ENCODE data around the gene EVX2. TPM values are rescaled to one million over a fixed set of nuclear protein-coding genes. Genes with fewer than 3 reads are reported as not detected.

Gene EVX2
- total and polyA plus RNA-seq, 9 of the 15 experiments (the other 6 are each of a cell fraction or from before 2014, with no cell fraction given) = not detected

GRCh38 chr2:176071330-176072291 lies 12.2 kb downstream of the EVX2 start:
- no peak overlapping the region for H3K4me2 ChIP-seq (ENCODE audit: insufficient read depth, low read length)
- 0 out of 2 replicates have a peak overlapping the region, but pooled peaks have one; percentile 4 for H2AFZ ChIP-seq (ENCODE audit: low read depth, low read length)
- H3K27me3 ChIP-seq (ENCODE audit: control insufficient read depth in 2 of 2, insufficient read depth in 2 of 2, low read length in 2 of 2) = peaks cover 79 to 80% of the 10 kb centered on the region in 2 experiments
- BruUV-seq (replicated peaks) = no TSS peak
- H3K9me3 ChIP-seq (replicated peaks; ENCODE audit: control insufficient read depth, insufficient read depth, low read depth, low read length) = no peaks in the 10 kb centered on the region
- no peak for DNase-seq (ENCODE audit: extremely low read depth in 1 of 4, low spot score in 3 of 4)
- no peaks in the 10 kb centered on the region for H3K79me2 ChIP-seq (ENCODE audit: control insufficient read depth, insufficient read depth, low read length)
- no peak for ATAC-seq
- intact Hi-C loops (cut with micrococcal nuclease) (loop anchor here (10.0 kb wide), 1 partner anchor 207 kb away; no protein-coding TSS in a partner anchor), in situ Hi-C loops (cut with MboI) (loop anchor here (10.0 kb wide), 1 partner anchor 387 kb away; no protein-coding TSS in a partner anchor)
- H3K4me3 ChIP-seq = no peak overlapping the region
- ChIA-PET CTCF (ENCODE audit: low intra/inter-chr PET ratio) (interaction anchor here (0.6 kb wide), 1 partner anchor 812 kb away, joined by 3 read pairs; no protein-coding TSS in a partner anchor), POLR2A (interaction anchor here (0.5 to 1.2 kb wide), 5 partner anchors 13 to 1193 kb away, joined by 3 to 4 read pairs (median 3); no protein-coding TSS in a partner anchor)
- H3K9ac ChIP-seq (ENCODE audit: insufficient read depth in 1 of 2, low read depth in 2 of 2, low read length in 2 of 2) = no peak overlapping the region
- H3K36me3 ChIP-seq (ENCODE audit: control insufficient read depth, insufficient read depth, low read length) = no peaks in the 10 kb centered on the region
- peaks cover 3 to 26% of the 10 kb centered on the region in 2 experiments; a peak in 2 of 5 replicates for H3K4me1 ChIP-seq (replicated peaks in 1 of 2; ENCODE audit: control insufficient read depth in 2 of 2, insufficient read depth in 2 of 2, low read length in 2 of 2)
- WGBS (ENCODE audit: insufficient coverage, low coverage, missing lambda C conversion rate) = 15% methylated on average over 52 of the region's 58 CpGs
- TF ChIP-seq XRCC5 (IDR thresholded peaks at IDR 0.05; ENCODE audit: low read depth, low read length) (no peak), SPI1 (IDR thresholded peaks at IDR 0.05; ENCODE audit: borderline replicate concordance, low read depth, low read length) (peak; percentile 67)
- no peak for FAIRE-seq
- peaks cover 3% of the 10 kb centered on the region for H3K9me1 ChIP-seq (ENCODE audit: control insufficient read depth, insufficient read depth, low read length)
- H4K20me1 ChIP-seq (replicated peaks; ENCODE audit: control insufficient read depth, insufficient read depth, low read length) = no peaks in the 10 kb centered on the region; the same call in 1 of the 2 replicates
- H3K27ac ChIP-seq (ENCODE audit: extremely low read depth, low read depth, low read length) = no peak overlapping the region

- POLR2A ChIA-PET = no interaction called here
- TF ChIP-seq ZNF134 (CRISPR knock-in tag; conservative IDR thresholded peaks at IDR 0.05) (no peak), PCBP2 (IDR thresholded peaks at IDR 0.05; ENCODE audit: low read depth, low read length, poor library complexity, severe bottlenecking) (no peak), HEY1 (CRISPR knock-in tag; IDR thresholded peaks at IDR 0.05; ENCODE audit: borderline replicate concordance) (no peak), ARID3B (CRISPR knock-in tag; IDR thresholded peaks at IDR 0.05; ENCODE audit: borderline replicate concordance) (no peak), NR2F6 (CRISPR knock-in tag; IDR thresholded peaks at IDR 0.05) (no peak)
Observed at GRCh38 chr2:176068419-176068832, 15.3 kb downstream of the EVX2 start.

More at GRCh38 chr2:176068419-176068832, 15.3 kb downstream of the EVX2 start:
- Histone ChIP-seq H4K20me1 (replicated peaks; ENCODE audit: control insufficient read depth, insufficient read depth, low read length) (no peaks in the 10 kb centered on the region; the same call in 1 of the 2 replicates), H2AFZ (ENCODE audit: low read depth, low read length) (no peak overlapping the region), H3K27ac (ENCODE audit: extremely low read depth, low read depth, low read length) (no peak overlapping the region), H3K4me2 (ENCODE audit: insufficient read depth, low read length) (no peak overlapping the region; the same call in 1 of the 2 replicates), H3K36me3 (ENCODE audit: control insufficient read depth, insufficient read depth, low read length) (no peaks in the 10 kb centered on the region), H3K4me1 (replicated peaks in 1 of 2; ENCODE audit: control insufficient read depth in 2 of 2, insufficient read depth in 2 of 2, low read length in 2 of 2) (peaks cover 0 to 27% of the 10 kb centered on the region in 2 experiments; a peak in 2 of 5 replicates), H3K4me3 (no peak overlapping the region), H3K27me3 (ENCODE audit: control insufficient read depth in 2 of 2, insufficient read depth in 2 of 2, low read length in 2 of 2) (peaks cover 69% of the 10 kb centered on the region in 2 experiments), H3K9me3 (replicated peaks; ENCODE audit: control insufficient read depth, insufficient read depth, low read depth, low read length) (no peaks in the 10 kb centered on the region), H3K9me1 (ENCODE audit: control insufficient read depth, insufficient read depth, low read length) (peaks cover 3% of the 10 kb centered on the region), H3K79me2 (ENCODE audit: control insufficient read depth, insufficient read depth, low read length) (no peaks in the 10 kb centered on the region), H3K9ac (ENCODE audit: insufficient read depth in 1 of 2, low read depth in 2 of 2, low read length in 2 of 2) (no peak overlapping the region)
- CTCF ChIA-PET (ENCODE audit: low intra/inter-chr PET ratio) = no interaction called here
- no TSS peak for BruUV-seq (replicated peaks)
- no peak for DNase-seq (ENCODE audit: extremely low read depth in 1 of 4, low spot score in 3 of 4)
- ATAC-seq = no peak
- no peak for FAIRE-seq
- WGBS (ENCODE audit: insufficient coverage, low coverage, missing lambda C conversion rate) = 18% methylated on average over 23 of the region's 30 CpGs
- in situ Hi-C loops (cut with MboI) = no loop called here
- intact Hi-C loops (cut with micrococcal nuclease) = no loop called here
